Parietal lobe (tissue), 1 donor: Measurements from ENCODE around the gene HOXA3. TPM values are rescaled to one million over a fixed set of nuclear protein-coding genes. Genes with fewer than 3 reads are reported as not detected.

Experiments
- total RNA-seq: library from RNA; depleted of rRNA; stranded (reverse); fragments of >200 nt; gene quantifications from one replicate; pipeline ENCODE4 v1.2.3, GENCODE V29; 2014

HOXA3 gene
- total RNA-seq: not detected

DNA sequence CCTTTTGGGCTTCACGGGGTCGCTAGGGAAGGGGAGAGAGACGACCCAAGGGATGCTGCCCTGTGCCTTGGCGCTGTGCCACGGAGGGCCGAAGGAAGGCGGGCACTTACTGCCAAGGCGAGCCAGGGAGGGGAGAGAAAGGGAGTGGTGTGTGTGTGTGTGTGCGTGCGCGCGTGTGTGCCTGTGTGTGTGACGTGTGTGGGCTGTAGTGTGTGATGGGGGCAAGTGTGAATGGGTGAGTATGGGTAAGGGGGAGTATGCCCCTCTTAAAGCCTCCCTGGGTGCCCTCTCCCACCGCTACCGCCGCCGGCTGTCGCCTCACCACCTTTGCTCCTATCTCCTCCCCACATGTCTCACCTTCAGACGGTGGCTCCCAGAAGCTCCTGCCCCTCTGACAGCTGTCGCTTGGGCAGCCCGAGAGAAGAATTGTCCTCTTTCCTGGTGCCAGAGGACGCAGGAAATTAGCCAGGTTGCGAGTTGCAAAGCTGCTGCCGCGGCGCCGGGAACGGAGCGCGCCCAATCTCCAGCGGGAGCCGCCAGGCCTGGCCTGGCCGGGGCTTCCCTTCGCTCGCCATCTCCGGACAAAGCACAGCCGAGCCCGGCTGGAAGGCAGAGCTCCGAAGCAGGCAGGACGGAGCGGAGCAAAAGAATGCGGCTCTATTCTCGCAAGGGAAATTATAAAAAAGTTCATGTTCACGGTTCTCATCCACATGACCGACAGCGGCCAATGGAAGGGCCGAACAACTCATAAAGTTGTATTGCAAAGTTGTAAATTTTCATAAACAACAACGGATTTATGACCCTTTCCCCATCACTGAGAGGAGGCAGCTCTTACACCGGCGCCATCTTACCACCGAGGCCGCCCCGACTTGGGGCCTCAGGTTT, at the start of gene HOXA3:
TSS of gene HOXA3 (minus strand) at position 653 of the 885 bp plus-strand sequence. CDS start 41,943 bp downstream, outside the sequence.

DNA sequence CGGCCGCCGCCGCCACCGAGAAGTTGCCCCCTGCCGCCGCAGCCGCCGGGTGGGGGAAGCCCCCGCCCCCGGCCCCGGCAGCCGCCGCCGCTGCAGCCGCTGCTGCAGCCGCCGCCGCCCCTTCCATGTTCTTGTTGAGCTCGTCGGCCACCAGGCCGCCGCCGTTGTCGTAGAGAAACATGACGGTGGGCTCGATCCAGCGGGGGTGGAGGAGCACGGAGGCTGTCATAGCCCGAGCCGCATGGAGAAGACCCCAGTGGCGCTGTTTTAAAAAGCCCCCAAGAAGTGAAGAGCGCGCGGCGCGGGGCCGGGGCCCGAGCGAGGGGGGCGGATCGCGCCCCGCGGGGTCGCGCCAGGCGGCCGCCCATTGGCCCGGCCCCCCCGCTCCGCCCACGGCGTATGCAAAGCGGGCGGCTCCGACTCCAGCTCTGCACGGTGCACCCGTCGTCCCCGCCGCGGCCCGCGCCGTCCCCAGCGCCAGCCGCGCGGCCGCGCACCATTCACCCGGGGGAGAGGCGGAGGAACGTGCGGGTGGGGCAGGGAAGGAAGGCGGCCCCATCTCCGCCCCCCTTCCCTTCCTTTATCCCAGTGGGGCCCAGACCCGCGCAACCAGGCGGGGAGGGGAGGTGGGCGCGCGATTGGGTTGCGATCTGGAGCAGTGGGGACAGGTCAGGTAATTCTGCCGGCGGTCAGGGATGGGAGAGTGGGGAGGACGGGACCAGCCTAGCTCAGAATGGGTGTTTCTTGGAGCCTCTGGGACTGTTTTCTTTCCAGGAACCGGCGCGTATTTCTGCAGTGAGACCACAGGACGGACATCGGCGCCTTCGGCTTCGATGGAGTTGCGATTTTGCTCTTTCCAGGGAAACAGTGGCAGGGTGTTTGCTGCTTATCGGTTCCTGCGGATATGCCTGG, 47.7 kb upstream of the HOXA3 start, which contains the start of gene HOXA13:
TSS of gene HOXA13 (minus strand) at position 243 of the 912 bp plus-strand sequence. CDS start at position 229, 14 bp downstream.

DNA sequence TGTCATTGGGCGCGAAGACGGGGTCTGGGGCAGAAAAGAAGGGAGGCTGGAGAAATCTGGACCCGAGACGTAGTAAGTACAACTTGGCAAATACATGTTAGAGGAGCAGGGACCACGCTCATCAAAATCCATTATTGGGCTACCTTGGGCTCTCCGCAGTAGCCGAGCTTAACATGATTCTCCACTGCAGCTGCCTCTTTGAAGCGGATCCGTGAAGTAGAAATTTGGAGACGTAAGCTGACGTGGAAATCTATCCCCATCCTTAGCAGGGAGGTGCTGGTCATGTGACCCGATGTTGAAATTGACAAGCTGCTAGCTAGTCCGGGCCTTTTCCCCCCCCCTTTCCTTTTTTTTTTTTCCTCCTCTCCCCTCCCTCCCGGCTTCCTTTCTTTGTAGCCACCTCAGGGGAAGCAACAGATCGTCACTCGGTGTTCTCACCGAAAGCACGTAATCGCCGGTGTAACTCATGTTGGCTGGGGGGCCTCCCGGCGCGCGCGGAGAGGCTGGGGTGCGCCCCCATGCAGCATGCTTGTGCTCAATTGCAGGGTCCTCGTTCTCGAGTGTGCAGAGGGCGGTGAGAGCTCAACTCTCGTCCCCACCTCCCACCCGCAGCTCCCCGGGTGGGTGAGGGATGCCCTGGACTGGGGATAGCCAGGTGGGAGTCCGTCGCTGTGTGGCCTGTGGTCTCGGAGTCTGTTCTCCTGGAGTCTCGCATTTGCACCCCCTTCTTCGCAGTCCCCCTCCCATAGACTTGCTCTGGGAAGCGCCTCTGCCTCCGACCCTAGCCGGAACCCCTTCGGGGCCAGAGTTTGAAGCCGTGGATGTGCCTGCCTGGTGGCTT, 32.9 kb upstream of the HOXA3 start, which contains the start of gene HOXA11:
TSS of gene HOXA11 (minus strand) at position 220 of the 841 bp plus-strand sequence. CDS start at position 132, 88 bp downstream.

DNA sequence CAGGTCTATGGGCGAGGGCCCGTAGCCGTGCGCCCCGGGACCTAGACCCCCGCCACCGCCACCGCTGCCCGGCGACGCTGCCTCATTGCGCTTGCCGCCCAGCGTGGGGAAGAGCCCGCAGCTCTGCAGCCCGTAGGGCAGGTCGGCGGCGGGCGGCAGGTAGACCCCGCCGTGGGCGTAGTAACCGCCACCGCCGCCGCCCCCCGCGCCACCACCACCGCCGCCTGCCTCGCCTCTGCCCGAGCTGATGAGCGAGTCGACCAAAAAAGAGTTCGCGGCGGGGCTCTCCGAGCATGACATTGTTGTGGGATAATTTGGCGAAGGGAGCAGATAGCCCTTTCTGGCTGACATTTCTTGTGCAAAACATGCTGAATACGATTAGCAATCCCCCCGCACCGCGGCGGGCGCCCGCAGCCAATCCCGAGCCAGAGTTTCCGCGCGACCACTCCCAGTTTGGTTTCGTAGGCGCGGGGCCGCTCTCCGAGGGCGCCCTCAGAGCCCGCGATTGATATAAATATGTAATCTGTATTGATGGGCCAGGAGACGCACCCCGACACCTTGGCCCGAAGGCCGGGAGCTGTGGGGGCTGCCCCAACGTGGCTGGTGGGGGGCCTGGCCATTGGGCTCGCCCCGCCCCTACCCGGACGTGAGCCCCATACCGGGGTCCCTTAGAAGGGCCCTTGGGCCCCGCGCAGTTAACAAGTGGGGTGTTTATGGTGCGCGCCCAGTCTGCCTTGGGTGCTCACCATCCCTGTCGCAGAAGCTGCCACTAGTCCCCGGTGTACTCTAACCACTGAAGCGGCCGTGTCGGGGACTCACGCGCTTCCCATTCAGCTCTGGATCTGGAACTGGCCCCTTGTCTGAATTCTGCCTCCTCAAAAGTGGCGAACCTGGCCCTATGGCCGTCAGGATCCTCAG, 21.8 kb upstream of the HOXA3 start, which contains the start of gene HOXA10:
TSS of gene HOXA10 (minus strand) at position 365 of the 918 bp plus-strand sequence. CDS start at position 351, 14 bp downstream.

DNA sequence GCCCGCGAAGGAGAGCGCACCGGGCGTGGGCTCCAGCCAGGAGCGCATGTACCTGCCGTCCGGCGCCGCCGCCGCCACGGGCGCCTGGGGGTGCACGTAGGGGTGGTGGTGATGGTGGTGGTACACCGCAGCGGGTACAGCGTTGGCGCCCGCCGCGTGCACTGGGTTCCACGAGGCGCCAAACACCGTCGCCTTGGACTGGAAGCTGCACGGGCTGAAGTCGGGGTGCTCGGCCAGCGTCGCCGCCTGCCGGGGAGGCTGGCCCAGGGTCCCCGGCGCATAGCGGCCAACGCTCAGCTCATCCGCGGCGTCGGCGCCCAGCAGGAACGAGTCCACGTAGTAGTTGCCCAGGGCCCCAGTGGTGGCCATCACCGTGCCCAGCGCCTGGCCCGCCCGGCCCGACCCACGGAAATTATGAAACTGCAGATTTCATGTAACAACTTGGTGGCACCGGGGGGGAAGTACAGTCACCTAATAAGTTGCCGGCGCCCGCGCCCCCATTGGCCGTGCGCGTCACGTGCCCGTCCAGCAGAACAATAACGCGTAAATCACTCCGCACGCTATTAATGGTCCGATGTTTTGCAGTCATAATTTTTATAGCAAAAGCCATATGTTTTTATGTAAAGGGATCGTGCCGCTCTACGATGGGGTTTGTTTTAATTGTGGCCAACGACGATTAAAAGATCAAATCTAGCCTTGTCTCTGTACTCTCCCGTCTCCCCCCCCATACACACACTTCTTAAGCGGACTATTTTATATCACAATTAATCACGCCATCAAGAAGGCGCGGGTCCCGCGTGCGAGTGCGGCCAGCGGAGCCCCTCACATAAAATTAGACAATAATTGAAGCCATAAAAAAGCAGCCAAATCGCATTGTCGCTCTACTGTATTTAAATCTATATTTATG, 13.0 kb upstream of the HOXA3 start, which contains the start of gene HOXA9:
TSS of gene HOXA9 (minus strand) at position 449 of the 907 bp plus-strand sequence. CDS start at position 369, 80 bp downstream.

DNA sequence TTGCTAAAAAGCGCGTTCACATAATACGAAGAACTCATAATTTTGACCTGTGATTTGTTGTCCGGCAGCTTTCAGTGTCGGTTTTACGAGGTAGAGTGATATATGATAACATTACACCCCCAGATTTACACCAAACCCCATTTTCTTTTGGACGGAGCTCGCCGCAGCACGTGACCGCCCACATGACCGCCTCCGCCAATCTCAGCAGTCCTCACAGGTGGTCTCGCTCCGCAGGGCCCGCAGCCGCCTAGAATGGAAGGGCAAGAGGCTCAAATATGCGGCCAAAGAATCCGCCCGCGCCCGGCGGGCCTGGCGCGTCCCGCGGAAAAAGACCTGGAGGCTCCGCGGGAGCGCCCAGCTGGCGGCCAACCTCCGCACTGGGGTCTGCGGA, 4.1 kb upstream of the HOXA3 start, which contains the start of gene HOXA7:
TSS of gene HOXA7 (minus strand) at position 168 of the 391 bp plus-strand sequence. CDS start at position 38, 130 bp downstream.

DNA sequence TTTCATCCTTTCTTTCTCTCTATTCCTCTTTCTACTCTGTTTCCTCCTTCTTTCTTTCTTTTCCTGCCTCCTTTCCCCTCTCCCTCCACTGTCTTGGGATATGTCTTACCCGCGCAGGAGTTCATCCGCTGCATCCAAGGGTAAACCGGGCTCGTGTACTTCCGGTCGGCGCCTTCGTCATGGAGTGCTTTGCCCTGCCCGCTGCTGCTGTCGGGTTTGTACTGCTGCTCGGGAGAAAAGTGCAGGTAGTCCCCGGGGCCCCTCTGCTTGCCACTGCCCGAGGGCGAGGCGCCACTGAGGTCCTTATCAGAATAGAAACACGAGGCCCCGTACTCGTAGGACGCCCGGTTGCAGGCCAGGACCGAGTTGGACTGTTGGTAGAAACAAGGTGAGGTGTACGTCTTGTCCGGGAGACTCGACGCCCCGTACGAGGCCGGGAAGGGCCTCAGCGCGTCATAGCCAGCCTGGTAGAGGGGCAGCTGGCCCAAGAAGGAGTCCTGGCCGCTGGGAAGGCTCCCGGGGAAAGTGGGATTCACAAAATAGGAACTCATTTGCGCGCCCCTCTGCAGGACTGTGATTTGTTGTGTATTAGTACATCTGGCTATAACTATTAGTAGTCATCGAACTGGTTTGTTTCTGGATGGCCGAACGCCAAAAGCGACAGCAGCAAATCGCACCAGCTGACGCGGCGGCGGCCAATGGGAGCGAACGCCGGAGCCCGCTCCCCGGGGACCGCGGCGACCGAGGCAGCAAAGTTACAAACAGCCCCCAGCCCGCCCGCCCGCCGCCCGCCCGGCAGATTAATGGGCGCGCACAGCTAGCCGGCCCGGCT, 5.0 kb downstream of the HOXA3 start, which contains the start of gene HOXA6:
TSS of gene HOXA6 (minus strand) at position 576 of the 832 bp plus-strand sequence. CDS start at position 551, 25 bp downstream.

DNA sequence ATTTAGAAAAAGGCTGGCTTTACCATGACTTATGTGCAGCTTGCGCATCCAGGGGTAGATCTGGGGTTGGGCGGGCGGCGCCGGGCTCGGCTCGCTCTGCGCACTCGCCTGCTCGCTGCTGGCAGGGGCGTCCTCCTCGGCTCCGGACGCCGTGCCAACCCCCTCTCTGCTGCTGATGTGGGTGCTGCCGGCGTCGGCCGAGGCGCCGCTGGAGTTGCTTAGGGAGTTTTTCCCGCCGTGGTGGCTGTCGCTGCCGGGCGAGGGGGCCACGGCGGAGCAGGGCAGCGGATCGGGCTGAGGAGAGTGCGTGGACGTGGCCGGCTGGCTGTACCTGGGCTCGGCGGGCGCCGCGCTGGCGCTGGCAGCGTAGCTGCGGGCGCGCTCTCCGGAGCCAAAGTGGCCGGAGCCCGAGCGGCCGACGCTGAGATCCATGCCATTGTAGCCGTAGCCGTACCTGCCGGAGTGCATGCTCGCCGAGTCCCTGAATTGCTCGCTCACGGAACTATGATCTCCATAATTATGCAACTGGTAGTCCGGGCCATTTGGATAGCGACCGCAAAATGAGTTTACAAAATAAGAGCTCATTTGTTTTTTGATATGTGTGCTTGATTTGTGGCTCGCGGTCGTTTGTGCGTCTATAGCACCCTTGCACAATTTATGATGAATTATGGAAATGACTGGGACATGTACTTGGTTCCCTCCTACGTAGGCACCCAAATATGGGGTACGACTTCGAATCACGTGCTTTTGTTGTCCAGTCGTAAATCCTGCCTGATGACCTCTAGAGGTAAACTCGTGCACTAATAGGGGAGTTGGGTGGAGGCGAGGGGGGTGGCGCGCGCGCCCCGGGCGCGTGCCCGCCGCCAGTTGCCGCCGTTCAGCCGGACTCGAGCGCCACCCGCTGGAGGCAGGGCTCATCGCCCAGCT, 9.1 kb downstream of the HOXA3 start, which contains the start of gene HOXA5:
TSS of gene HOXA5 (minus strand) at position 659 of the 927 bp plus-strand sequence. CDS start at position 585, 74 bp downstream.

DNA sequence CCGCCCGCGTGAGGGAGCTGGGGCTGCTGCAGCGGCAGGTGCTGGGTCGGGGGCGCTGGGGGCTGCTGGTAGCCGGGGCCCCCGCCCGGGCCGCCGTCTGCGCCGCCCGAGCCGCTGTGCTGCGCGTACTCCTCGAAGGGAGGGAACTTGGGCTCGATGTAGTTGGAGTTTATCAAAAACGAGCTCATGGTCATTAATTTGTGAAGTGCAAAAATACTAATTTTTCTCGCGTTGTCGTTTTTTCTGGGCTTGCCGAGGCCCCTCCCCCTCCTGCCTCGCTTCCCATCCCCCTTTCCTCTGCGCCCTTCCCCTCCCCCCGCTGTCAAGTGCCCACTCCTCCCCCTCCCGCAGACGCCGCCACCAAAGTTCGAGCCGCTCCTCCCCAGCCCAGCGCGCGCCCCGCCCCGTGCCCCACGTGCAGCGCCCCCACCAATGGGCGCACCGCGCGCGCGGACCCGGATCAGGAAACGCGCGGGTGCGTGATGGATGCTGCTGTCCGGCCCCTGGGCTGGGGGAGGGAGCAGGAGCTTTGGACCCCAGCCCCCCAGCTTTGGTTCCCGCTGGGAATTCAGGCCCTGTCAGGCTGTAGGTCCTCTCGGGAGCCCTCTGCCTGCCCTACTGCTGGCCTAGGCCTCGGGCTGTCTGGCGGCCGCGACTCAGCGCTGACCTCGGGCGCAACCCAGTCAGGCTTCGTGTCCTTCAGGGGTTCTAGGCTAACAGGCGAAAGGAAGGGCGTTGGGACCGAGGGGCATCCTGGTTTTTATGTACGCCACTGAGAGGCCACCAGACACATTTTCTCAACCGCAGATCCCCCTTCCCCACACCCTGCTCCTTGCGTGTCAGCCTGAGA, 21.6 kb downstream of the HOXA3 start, which contains the start of gene HOXA4:
TSS of gene HOXA4 (minus strand) at position 218 of the 850 bp plus-strand sequence. CDS start at position 194, 24 bp downstream.

DNA sequence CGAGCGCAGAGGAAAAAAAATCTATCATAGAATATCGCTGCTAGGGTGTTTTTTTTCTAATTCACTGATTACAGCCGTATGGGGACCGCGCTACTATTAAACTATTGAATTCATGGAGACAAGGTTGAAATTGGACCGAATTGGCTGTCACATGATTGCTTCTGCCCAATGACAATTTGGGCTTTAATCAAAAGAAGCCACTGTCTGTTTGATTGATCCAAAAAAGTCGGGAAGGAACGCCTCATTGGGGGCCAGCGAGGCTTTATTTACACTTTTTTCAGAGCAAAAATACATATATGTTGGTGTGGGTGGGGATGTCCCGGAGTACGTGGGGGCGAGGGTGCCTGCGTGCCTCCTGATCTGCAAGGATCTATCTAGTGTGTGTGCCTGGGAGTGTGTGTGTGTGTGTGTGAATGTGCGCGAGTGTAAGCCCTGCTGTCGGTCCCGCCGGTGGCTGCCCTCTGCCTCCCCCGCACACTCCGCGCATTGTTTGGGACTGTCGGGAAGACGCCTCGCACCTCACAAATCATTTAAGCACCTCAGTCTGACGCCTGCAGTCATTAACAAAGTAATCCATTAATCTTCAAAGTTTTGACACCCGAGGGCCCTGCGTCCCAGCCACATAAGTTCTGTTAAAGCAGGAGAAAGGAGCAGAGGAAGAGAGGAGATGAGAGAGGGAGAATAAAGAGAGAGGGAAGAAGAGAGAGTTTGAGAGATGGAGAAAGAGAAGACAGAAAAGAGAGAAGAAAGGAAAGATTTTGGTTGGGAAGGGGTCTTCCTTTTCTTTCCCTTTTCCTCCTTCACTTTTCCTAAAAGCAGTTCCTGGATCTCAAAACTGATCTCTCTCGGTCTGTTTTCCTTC, 49.6 kb downstream of the HOXA3 start, which contains the start of gene HOXA2:
TSS of gene HOXA2 (minus strand) at position 103 of the 862 bp plus-strand sequence. CDS start 183 bp downstream, outside the sequence.

DNA sequence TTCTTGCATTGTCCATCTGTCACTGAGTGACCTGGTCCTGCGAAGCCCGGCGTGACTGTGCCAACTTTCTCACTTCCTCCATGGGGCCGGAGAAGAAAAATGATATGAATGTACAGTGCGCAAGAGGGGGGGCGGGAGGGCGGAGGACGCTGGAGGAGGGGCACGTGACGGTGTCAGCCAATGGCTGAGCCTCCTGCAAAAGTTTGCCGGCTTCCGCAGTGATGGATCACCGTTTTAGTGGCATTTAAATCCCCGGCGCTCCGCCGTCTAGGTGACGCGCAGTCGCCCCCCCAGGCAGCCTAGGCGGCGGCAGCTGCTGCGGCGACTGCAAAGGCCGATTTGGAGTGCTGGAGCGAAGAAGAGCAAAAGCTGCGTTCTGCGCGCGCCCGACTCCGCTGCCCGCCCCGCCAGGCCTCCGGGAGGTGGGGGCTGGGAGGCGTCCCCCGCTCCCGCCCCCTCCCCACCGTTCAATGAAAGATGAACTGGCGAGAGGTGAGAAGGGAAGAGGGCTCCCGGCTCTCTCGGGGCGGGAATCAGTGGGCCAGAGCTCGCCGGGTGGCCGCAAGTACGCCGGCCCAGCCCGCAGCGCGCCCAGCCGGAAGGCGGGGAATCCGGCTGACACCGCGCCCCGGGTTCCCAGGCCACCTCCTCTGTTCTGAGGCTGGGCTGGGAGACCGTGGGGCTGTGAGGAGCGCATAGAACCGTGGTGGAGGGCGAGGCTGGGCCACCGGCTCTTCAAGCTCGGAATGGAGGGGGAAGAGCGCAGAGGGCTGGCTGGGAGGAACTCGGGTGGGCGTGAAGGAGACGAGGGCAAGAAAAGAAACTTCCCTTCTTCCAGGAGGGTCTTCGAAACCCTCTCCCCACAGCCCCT, 56.3 kb downstream of the HOXA3 start, which contains the start of gene HOXA1:
TSS of gene HOXA1 (minus strand) at position 104 of the 871 bp plus-strand sequence. CDS start at position 16, 88 bp downstream.

